Measurements from ENCODE around the gene STAB2. TPM values are rescaled to one million over a fixed set of nuclear protein-coding genes. Genes with fewer than 3 reads are reported as not detected.

Gene STAB2
- total and polyA plus RNA-seq, 7 donors: under 0.01 to 0.66 (median 0.48) TPM; not detected in 1

GRCh38 chr12:103769240-103769945 lies 182.3 kb downstream of the STAB2 start:
- Histone ChIP-seq H3K4me3 (no peak overlapping the region), H3K36me3 (peaks cover 59 to 100% (median 63%) of the 10 kb centered on the region in 4 donors), H3K4me1 (peaks cover 0 to 29% (median 24%) of the 10 kb centered on the region in 4 donors), H3K27me3 (no peaks in the 10 kb centered on the region), H3K27ac (peak overlapping the region in 3 of 4 donors; percentile 30 to 56 (median 52)), H3K9me3 (no peaks in the 10 kb centered on the region)
- intact Hi-C loops (cut with DNase I): no loop called here
- TF ChIP-seq POLR2AphosphoS5 (IDR thresholded peaks at IDR 0.05): peak in 2 of 4 donors; percentile 39 to 60
- no peak for TF ChIP-seq EP300 (IDR thresholded peaks at IDR 0.05)
- 92 to 97% methylated on average over 9 of the region's 9 CpGs for WGBS, 2 donors
- peak; percentile 50 for DNase-seq

GRCh38 chr12:103771466-103771865 lies 184.4 kb downstream of the STAB2 start:
- Histone ChIP-seq H3K27me3 (no peaks in the 10 kb centered on the region), H3K4me1 (peaks cover 0 to 49% (median 37%) of the 10 kb centered on the region in 4 donors), H3K4me3 (no peak overlapping the region), H3K9me3 (no peaks in the 10 kb centered on the region), H3K27ac (peak overlapping the region in 3 of 4 donors; percentile 20 to 56 (median 52)), H3K36me3 (peaks cover 53 to 100% (median 63%) of the 10 kb centered on the region in 4 donors)
- DNase-seq: peak; percentile 68
- TF ChIP-seq EP300 (IDR thresholded peaks at IDR 0.05) (no peak), CTCF (IDR thresholded peaks at IDR 0.05) (peak in 1 of 4 experiments; percentile 30), POLR2A (IDR thresholded peaks at IDR 0.05) (no peak), POLR2AphosphoS5 (IDR thresholded peaks at IDR 0.05) (peak in 2 of 4 donors; percentile 63 to 69)
- WGBS, 2 donors: 63 to 69% methylated on average over 3 of the region's 3 CpGs
- intact Hi-C loops (cut with DNase I): loop anchor here (5.0 to 10.0 kb wide), 2 partner anchors 106 to 343 kb away; no protein-coding TSS in a partner anchor

- DNase-seq: peak; percentile 56
- Histone ChIP-seq H3K27ac (peak overlapping the region in 3 of 4 donors; percentile 4 to 56 (median 52)), H3K4me3 (no peak overlapping the region), H3K36me3 (peaks cover 53 to 100% (median 63%) of the 10 kb centered on the region in 4 donors), H3K27me3 (no peaks in the 10 kb centered on the region), H3K4me1 (peaks cover 0 to 60% (median 42%) of the 10 kb centered on the region in 4 donors), H3K9me3 (no peaks in the 10 kb centered on the region)
- TF ChIP-seq CTCF (IDR thresholded peaks at IDR 0.05) (no peak), POLR2AphosphoS5 (IDR thresholded peaks at IDR 0.05) (peak in 3 of 4 donors; percentile 3 to 70 (median 65)), POLR2A (IDR thresholded peaks at IDR 0.05) (no peak)
- intact Hi-C loops (cut with DNase I): loop anchor here (5.0 to 10.0 kb wide), 2 partner anchors 105 to 342 kb away; no protein-coding TSS in a partner anchor
- WGBS, 2 donors: 80 to 86% methylated on average over 7 of the region's 7 CpGs
Measured at GRCh38 chr12:103772367-103773108, 185.5 kb downstream of the STAB2 start.

- H3K36me3 ChIP-seq: peaks cover 55 to 100% (median 67%) of the 10 kb centered on the region in 4 donors
- intact Hi-C loops (cut with DNase I): loop anchor here (5.0 to 10.0 kb wide), 2 partner anchors 104 to 341 kb away; no protein-coding TSS in a partner anchor
- H3K9me3 ChIP-seq: no peaks in the 10 kb centered on the region
- peak; percentile 64 for DNase-seq
- peak overlapping the region in 3 of 4 donors; percentile 4 to 56 (median 52) for H3K27ac ChIP-seq
- no peak overlapping the region for H3K4me3 ChIP-seq
- no peak for TF ChIP-seq CTCF (IDR thresholded peaks at IDR 0.05)
- no peak for TF ChIP-seq EP300 (IDR thresholded peaks at IDR 0.05)
- peak in 3 of 4 donors; percentile 4 to 53 (median 49) for TF ChIP-seq POLR2AphosphoS5 (IDR thresholded peaks at IDR 0.05)
- H3K27me3 ChIP-seq: no peaks in the 10 kb centered on the region
- H3K4me1 ChIP-seq: peaks cover 0 to 65% (median 45%) of the 10 kb centered on the region in 4 donors
- WGBS, 2 donors: 64 to 76% methylated on average over 4 of the region's 4 CpGs
Measured at GRCh38 chr12:103773109-103773910, 186.2 kb downstream of the STAB2 start.

Data from sigmoid colon (tissue), 7 donors.